ENCODE results near the gene TXNDC8.

GRCh38 chr9:110337727-110338126 lies at the start of gene TXNDC8:
- TF ChIP-seq, protein P1, sequence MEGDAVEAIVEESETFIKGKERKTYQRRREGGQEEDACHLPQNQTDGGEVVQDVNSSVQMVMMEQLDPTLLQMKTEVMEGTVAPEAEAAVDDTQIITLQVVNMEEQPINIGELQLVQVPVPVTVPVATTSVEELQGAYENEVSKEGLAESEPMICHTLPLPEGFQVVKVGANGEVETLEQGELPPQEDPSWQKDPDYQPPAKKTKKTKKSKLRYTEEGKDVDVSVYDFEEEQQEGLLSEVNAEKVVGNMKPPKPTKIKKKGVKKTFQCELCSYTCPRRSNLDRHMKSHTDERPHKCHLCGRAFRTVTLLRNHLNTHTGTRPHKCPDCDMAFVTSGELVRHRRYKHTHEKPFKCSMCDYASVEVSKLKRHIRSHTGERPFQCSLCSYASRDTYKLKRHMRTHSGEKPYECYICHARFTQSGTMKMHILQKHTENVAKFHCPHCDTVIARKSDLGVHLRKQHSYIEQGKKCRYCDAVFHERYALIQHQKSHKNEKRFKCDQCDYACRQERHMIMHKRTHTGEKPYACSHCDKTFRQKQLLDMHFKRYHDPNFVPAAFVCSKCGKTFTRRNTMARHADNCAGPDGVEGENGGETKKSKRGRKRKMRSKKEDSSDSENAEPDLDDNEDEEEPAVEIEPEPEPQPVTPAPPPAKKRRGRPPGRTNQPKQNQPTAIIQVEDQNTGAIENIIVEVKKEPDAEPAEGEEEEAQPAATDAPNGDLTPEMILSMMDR (IDR thresholded peaks at IDR 0.05) = no peak
- no peak for TF ChIP-seq POLR2A (IDR thresholded peaks at IDR 0.05)

Data from vagina (tissue), 2 donors.